Activated gamma-delta T cell treated with Interleukin-2 at 50 U/mL for 16 hours (primary cell): ENCODE results near the gene LRP6.
"Not testable (repeated sequence)": the region's sequence is repeated elsewhere in the genome, so short reads cannot be mapped to it uniquely, and the experiment has no call there.

Source experiments
- DNase-seq: peaks from one replicate; pipeline ENCODE4 v3.0.0-alpha.2; 2020

LRP6 gene

GRCh38 chr12:12171991-12172511, 94.8 kb downstream of the LRP6 start:
- no peak for DNase-seq

GRCh38 chr12:12167847-12168246, 99.0 kb downstream of the LRP6 start:
- no peak for DNase-seq

- DNase-seq: no peak
Measured at GRCh38 chr12:12166751-12167150, 100.1 kb downstream of the LRP6 start.

GRCh38 chr12:12159988-12160387, 106.9 kb downstream of the LRP6 start:
- DNase-seq: no peak

GRCh38 chr12:12158858-12159257, 108.0 kb downstream of the LRP6 start:
- DNase-seq: no peak

- DNase-seq: no peak
Measured at GRCh38 chr12:12157424-12157823, 109.4 kb downstream of the LRP6 start.

- no peak for DNase-seq
Measured at GRCh38 chr12:12156828-12157227, 110.0 kb downstream of the LRP6 start.

- DNase-seq: no peak
Measured at GRCh38 chr12:12156116-12156515, 110.7 kb downstream of the LRP6 start.

- no peak for DNase-seq
Measured at GRCh38 chr12:12153596-12153995, 113.2 kb downstream of the LRP6 start.

- DNase-seq: no peak
Measured at GRCh38 chr12:12147111-12147510, 119.7 kb downstream of the LRP6 start.

GRCh38 chr12:12144531-12144930, 122.3 kb downstream of the LRP6 start:
- not testable (repeated sequence) for DNase-seq

- DNase-seq: no peak
Measured at GRCh38 chr12:12141000-12141399, 125.8 kb downstream of the LRP6 start.

- DNase-seq: no peak
Measured at GRCh38 chr12:12138203-12139154, 128.4 kb downstream of the LRP6 start.

GRCh38 chr12:12133785-12134184, 133.1 kb downstream of the LRP6 start:
- no peak for DNase-seq

- no peak for DNase-seq
Measured at GRCh38 chr12:12133259-12133658, 133.6 kb downstream of the LRP6 start.

- DNase-seq: no peak
Measured at GRCh38 chr12:12128670-12129069, 138.2 kb downstream of the LRP6 start.

- no peak for DNase-seq
Measured at GRCh38 chr12:12127304-12127703, 139.5 kb downstream of the LRP6 start.

GRCh38 chr12:12126551-12126950, 140.3 kb downstream of the LRP6 start:
- no peak for DNase-seq

GRCh38 chr12:12123036-12123604, 143.7 kb downstream of the LRP6 start:
- no peak for DNase-seq

- no peak for DNase-seq
Measured at GRCh38 chr12:12121061-12121460, 145.8 kb downstream of the LRP6 start.

GRCh38 chr12:12116677-12117076, 150.2 kb downstream of the LRP6 start:
- DNase-seq: no peak

GRCh38 chr12:12115514-12115913, 151.3 kb downstream of the LRP6 start:
- no peak for DNase-seq

GRCh38 chr12:12110923-12111555, 155.8 kb downstream of the LRP6 start:
- DNase-seq: not testable (repeated sequence)
